ENCODE results near the gene VPS45.

Gene VPS45

GRCh38 chr1:150069923-150070322, 2.3 kb downstream of the VPS45 start:
- H3K4me3 ChIP-seq (ENCODE audit: low read length), result no peak overlapping the region
- no peak for TF ChIP-seq CTCF (IDR thresholded peaks at IDR 0.05; ENCODE audit: insufficient read depth, low read depth, low read length, missing control alignments)
- DNase-seq (ENCODE audit: low read depth), result no peak

GRCh38 chr1:150072959-150073358, 5.4 kb downstream of the VPS45 start:
- DNase-seq (ENCODE audit: low read depth), result peak; percentile 19
- peak; percentile 24 for TF ChIP-seq CTCF (IDR thresholded peaks at IDR 0.05; ENCODE audit: insufficient read depth, low read depth, low read length, missing control alignments)
- H3K4me3 ChIP-seq (ENCODE audit: low read length), result no peak overlapping the region

GRCh38 chr1:150073516-150073915, 5.9 kb downstream of the VPS45 start:
- no peak for DNase-seq (ENCODE audit: low read depth)
- TF ChIP-seq CTCF (IDR thresholded peaks at IDR 0.05; ENCODE audit: insufficient read depth, low read depth, low read length, missing control alignments), result no peak
- H3K4me3 ChIP-seq (ENCODE audit: low read length), result no peak overlapping the region

- no peak overlapping the region for H3K4me3 ChIP-seq (ENCODE audit: low read length)
- TF ChIP-seq CTCF (IDR thresholded peaks at IDR 0.05; ENCODE audit: insufficient read depth, low read depth, low read length, missing control alignments), result no peak
- DNase-seq (ENCODE audit: low read depth), result no peak
Measured at GRCh38 chr1:150076066-150076465, 8.5 kb downstream of the VPS45 start.

GRCh38 chr1:150076985-150077384, 9.4 kb downstream of the VPS45 start:
- no peak for DNase-seq (ENCODE audit: low read depth)
- no peak for TF ChIP-seq CTCF (IDR thresholded peaks at IDR 0.05; ENCODE audit: insufficient read depth, low read depth, low read length, missing control alignments)
- no peak overlapping the region for H3K4me3 ChIP-seq (ENCODE audit: low read length)

- no peak overlapping the region for H3K4me3 ChIP-seq (ENCODE audit: low read length)
- no peak for TF ChIP-seq CTCF (IDR thresholded peaks at IDR 0.05; ENCODE audit: insufficient read depth, low read depth, low read length, missing control alignments)
- no peak for DNase-seq (ENCODE audit: low read depth)
Measured at GRCh38 chr1:150080784-150081183, 13.2 kb downstream of the VPS45 start.

GRCh38 chr1:150082494-150082893, 14.9 kb downstream of the VPS45 start:
- H3K4me3 ChIP-seq (ENCODE audit: low read length), result no peak overlapping the region
- TF ChIP-seq CTCF (IDR thresholded peaks at IDR 0.05; ENCODE audit: insufficient read depth, low read depth, low read length, missing control alignments), result no peak
- DNase-seq (ENCODE audit: low read depth), result no peak
